NOMO-1 treated with dmso at 0.1 percent for 144 hours (cell line): Measurements from ENCODE around the gene CCL28.

Source experiments
- DNase-seq: peaks from one replicate; lab custom pipeline; 2025; ENCODE audit not compliant: unreplicated experiment; lab: John Stamatoyannopoulos, UW

Gene CCL28

GRCh38 chr5:43358726-43359125, 53.5 kb downstream of the CCL28 start:
- no peak for DNase-seq

- DNase-seq: no peak
Measured at GRCh38 chr5:43358301-43358700, 53.9 kb downstream of the CCL28 start.

DNA sequence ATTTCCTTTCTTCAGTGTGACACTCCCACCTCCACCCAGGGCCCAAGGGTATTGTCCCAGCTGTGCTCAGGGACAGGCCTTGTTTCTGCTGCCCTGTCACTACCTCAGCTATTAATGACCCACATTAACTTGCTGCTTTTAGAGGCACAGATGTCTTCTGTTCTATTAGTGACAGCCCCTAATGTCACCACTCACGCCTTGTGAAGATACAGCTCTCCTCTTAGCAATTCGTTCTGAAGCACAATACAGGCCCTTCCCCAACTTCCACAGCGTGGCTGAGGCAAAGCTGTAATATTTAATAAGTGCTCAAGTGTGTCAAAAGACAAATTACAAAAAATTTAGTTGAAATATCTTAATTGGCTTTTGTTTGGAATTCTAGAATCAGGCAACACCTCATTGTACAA, 54.3 kb downstream of the CCL28 start:
- DNase-seq: no peak

- no peak for DNase-seq
Measured at GRCh38 chr5:43357067-43357466, 55.1 kb downstream of the CCL28 start.

GRCh38 chr5:43354774-43355173, 57.4 kb downstream of the CCL28 start:
- DNase-seq: no peak

DNA sequence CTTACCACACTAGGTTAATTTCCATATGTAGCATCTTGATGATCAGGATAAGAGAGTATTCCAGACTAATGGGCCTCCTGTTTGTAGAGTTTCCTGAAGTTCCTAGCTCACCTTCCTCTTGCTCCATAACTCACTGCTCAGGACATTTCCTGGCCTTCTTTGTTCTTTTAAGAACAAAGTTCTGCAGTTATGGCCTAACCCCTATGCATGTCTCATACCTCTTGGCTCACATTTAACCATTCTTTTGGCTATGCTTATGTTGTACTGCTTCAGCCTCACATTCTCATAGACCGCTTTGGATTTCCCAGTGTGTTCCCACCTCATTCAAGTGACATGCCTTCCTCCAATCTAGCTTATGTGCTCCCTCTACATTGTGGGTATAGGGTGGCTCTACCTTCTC, 58.5 kb downstream of the CCL28 start:
- no peak for DNase-seq

GRCh38 chr5:43352915-43353314, 59.3 kb downstream of the CCL28 start:
- DNase-seq: no peak

DNA sequence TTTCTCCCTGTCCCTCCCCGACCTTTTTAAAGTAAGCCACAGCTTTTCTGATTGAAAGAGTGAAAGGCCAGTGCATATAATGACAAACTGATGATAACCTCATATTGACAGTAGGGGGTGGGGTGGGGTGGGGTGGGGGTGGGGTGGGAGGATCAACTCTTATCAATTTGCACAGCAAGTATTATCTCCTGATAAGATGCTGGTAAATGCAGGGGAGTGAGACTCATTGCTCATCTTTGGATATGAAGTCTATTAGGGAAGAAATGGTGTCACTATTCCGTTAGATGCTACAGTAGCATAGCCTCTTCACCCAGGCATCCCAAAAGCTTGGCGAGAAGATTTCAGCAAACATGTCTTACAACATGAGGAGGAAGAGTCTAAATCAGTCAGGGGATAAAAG, 60.1 kb downstream of the CCL28 start:
- no peak for DNase-seq

DNA sequence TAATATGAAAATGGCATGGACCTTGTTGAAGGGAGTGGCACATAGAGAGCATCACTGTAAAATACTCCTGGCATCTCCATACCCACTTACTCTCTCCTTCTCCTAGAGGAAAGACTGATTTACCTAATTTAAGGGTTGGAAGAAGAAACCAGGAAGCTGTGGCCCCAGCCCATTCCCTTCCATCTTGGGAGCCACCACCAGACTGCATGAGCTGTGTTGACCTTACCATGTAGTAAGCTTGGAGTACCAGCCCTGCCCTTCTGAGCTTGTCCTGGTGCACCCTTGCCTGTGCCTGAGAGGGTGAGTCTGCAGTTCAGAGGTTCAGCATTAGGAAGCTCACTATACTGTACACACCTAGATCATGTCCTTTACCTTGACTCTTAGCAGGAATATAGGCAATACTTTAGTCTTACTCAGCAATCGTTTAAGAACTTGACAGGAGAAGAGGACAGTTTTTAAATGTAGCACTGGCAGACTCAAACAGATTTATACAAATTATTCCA, 63.3 kb downstream of the CCL28 start:
- no peak for DNase-seq

- no peak for DNase-seq
Measured at GRCh38 chr5:43348207-43348606, 64.0 kb downstream of the CCL28 start.

DNA sequence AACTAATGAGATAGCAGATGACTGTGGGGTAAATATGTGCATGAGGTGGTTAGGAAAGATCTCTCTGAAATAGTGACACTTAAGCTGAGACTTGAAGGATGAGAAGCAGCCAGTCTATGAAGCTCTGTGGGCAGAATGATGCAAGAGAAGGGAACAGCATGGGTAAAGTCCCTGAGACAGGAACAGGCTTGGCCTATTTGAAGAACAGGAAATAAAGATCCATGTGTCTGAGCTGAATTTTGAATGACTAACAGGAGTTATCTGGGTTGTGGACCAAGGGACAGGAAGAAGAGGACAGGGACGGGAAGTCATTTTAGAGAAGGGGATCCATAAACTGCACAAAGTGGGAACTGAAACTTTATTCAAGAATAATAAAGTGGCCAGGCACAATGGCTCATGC, 73.3 kb downstream of the CCL28 start:
- DNase-seq: peak; percentile 97

DNA sequence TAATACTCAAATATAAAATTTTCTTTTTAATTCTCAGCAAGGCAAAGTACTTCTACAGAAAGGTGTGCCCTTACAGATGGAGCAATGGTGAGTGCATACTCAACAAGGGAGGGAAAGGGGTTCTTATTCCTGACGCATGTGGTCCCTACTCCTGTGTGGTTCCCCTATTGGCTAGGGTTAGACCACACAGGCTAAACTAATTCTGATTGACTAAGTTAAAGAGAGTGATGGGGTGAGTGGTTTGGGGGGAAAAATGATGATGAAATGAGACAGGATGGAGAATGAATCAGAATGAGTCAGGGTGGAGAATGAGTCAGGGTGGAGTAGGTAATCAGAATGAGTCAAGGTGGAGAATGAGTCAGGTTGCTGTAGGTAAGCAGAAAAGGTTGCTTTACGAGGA, 76.0 kb downstream of the CCL28 start:
- DNase-seq: no peak

DNA sequence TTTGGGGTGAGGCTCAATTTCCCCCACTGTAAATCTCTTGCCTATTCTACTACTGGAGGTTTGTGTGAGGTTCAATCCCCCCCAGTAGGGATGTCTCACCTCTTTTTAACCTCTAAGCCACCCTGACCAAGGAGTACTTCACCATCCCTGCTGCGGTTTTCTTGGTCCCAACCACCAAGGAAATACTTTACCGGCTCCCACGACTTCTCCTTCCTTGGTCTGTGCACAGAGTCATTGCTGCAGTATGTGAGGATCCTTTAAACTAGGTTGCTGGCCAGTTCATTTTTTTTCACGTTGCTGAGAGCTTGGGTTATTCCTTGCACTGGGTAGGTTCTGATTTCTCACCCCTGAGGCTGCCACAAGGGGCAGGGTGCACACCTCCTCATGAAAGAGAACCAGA, 76.5 kb downstream of the CCL28 start:
- DNase-seq: no peak

- DNase-seq: no peak
Measured at GRCh38 chr5:43332401-43332800, 79.8 kb downstream of the CCL28 start.
